ENCODE measurements around the gene CCDC148.

GRCh38 chr2:158412206-158412605 lies 44.3 kb downstream of the CCDC148 start:
- TF ChIP-seq CTCF (IDR thresholded peaks at IDR 0.05), result no peak
- no peak for TF ChIP-seq POLR2A (IDR thresholded peaks at IDR 0.05)

All from testis (tissue), 2 donors.